ENCODE data around the gene FOXR1.
"Not testable (repeated sequence)": the region's sequence is repeated elsewhere in the genome, so short reads cannot be mapped to it uniquely, and the experiment has no call there.

Gene FOXR1

DNA sequence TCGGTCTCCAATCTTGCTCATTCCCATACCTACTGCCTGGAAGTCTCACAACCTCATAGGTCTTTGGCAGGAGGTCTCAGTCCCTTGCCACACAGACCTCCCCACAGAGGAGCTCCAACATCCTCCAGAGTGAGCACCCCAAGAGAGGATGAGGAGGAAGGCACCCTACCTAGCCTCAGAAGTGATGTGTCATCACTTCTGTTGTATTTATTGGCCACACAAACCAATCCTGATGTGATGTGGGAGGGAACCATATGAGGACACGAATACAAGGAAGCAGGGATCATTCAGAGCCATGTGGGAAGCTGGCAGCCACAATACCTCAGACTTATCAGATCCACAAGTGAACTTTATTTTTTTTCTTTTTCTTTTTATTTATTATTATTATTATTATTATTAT is 24.5 kb upstream of the FOXR1 start:
- no peak for DNase-seq (ENCODE audit: low read depth)

DNA sequence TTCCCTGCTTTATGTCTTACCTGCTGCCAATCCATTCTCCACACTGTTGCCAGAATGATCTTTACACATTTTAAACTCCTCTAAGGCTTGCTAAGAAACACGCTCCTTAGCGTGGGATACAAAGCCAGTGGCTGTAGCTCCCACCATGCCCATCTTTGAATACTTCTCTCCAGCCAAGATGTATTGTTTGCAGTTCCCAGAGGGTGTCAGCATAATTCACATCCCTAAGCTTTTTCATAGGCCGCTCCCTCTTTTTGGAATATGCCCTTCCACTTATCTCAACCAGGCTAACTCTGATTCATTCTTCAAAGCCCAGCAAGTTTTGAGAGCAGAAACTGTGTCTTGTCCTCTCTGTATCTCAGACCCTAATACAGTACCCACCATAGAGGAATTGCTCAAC is 23.6 kb upstream of the FOXR1 start:
- no peak for DNase-seq (ENCODE audit: low read depth)

DNA sequence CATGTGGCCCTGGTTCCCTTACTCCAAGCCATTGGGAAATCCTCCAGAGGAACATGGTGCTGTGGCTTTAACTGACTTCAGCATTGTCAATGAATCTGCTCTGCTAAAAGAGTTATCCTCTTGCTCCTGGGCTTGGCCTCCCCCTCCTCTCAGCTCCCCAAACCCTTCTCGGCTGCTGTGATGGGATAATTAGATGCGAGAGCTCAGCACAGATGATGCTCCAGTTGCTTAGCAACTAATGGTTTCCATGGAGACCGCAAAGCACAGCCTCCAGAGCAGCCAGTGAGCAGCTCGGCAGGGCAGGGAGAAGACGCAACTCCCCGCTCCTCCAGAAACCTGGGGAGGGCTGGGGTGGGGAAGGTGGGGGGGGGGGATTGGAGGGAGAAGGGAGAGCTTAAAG is 18.3 kb upstream of the FOXR1 start:
- no peak for DNase-seq (ENCODE audit: low read depth)

DNA sequence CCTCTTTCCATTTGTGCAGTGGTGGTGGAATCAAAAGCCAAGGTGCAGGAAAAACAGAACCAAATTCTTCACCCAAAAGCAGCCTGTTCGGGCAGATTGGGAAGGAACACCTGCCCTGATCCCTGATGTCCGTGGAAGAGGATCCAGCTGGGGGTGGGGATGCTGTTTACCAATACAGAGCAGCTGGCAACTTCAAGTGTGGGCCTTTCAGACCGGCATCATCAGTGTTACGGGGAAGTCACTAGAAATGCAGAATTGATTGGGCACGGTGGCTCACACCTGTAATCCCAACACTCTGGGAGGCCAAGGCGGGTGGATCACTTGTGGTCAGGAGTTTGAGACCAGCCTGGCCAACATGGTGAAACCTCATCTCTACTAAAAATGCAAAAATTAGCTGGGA is 17.6 kb upstream of the FOXR1 start:
- DNase-seq (ENCODE audit: low read depth), result not testable (repeated sequence)

DNA sequence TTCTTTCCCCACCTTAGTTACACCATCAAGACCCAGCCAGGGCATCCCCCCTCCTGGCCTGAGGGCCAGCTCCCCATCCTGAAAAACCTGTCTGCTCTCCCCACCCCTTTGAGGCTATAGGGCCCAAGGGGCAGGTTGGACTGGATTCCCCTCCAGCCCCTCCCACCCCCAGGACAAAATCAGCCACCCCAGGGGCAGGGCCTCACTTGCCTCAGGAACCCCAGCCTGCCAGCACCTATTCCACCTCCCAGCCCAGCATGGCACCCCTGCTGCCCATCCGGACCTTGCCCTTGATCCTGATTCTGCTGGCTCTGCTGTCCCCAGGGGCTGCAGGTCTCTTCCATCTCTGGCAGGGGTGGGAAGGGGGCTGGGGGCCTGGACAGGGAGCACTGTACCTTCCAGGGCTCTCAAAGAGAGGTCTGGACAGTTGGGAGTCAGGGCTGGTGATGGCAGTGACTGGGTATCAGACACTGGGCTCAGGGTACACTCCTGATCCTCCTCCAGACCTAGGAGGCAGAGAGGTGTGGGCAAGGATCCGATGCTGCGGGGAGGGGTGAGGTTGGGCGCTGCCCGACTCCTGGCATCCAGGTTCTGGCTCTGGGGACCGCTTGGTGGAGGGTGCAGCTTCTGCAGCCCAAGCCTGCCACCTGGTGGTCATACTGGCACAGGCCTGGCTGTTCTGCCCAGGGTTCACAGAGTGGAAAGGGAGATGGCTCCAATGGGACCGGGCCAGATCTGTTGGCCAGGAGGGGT is 15.3 kb upstream of the FOXR1 start, which contains the start of gene UPK2:
Gene UPK2, plus strand, starts transcription at position 205 of the 753 bp plus-strand sequence. Its CDS starts 53 bp downstream, at position 258.
- DNase-seq (ENCODE audit: low read depth), result peak; percentile 66

DNA sequence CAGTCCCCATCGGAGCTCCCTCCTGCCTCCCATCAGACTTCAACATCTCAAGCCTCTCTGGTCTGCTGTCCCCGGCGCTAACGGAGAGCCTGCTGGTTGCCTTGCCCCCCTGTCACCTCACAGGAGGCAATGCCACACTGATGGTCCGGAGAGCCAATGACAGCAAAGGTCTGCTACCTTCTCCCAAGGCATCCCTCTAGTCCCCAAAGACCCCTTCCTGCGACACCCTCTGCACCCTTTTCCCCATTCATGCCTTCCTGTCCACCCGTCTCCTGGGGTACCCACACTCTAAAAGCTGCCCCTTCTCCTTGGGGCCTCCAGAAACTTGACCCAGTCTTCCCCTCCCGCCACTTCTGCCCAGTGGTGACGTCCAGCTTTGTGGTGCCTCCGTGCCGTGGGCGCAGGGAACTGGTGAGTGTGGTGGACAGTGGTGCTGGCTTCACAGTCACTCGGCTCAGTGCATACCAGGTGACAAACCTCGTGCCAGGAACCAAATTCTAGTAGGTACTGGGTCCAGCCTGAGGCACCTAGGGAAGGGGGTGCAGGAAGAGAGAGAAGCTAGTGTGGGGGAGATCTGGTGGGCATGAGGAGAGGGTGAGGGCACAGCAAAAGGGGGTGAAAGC is 14.6 kb upstream of the FOXR1 start:
- DNase-seq (ENCODE audit: low read depth), result no peak

DNA sequence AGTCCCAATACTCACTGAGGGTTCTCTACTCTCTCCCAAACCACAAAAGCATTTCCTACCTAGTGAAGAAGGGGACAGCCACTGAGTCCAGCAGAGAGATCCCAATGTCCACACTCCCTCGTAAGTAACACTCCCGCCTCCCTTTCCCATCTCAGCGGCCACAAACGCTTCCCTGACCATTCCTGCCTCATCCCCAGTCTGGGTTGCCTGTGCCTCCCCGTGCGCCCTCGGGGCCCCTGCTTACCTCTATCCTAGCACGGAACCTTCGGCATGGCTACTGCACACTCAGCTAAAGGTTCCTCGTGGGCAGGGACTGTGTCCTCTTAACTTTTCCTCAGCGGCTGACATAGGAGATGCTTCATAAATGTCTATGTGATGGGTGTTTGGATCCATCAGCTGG is 14.0 kb upstream of the FOXR1 start:
- no peak for DNase-seq (ENCODE audit: low read depth)

DNA sequence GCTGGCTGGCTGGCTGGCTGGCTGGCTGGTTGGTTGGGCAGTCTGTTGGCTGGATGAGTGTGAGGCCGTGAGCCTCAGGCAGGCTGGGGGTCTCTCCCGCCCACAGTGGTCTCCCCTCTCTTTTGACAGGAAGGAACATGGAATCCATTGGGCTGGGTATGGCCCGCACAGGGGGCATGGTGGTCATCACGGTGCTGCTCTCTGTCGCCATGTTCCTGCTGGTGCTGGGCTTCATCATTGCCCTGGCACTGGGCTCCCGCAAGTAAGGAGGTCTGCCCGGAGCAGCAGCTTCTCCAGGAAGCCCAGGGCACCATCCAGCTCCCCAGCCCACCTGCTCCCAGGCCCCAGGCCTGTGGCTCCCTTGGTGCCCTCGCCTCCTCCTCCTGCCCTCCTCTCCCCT is 13.6 kb upstream of the FOXR1 start:
- no peak for DNase-seq (ENCODE audit: low read depth)

DNA sequence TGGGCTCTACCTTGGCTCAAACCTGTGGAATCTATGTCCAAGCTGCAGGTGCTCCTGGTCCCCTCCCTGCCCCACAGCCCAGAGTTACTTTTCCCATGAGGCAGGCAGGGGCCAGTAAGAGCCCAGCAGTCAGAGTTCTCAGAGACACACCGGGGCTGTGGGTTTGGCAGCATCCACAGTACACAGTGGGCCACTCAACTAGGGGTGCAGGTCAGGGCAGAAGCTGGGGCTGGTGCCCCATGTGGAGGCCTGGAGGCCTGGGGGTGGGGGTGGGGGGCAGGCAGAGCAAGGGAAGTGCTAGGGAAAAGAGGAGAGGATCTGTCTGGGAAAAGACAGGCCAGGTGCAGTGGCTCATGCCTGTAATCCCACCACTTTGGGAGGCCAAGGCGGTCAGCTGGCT is 13.0 kb upstream of the FOXR1 start:
- no peak for DNase-seq (ENCODE audit: low read depth)

DNA sequence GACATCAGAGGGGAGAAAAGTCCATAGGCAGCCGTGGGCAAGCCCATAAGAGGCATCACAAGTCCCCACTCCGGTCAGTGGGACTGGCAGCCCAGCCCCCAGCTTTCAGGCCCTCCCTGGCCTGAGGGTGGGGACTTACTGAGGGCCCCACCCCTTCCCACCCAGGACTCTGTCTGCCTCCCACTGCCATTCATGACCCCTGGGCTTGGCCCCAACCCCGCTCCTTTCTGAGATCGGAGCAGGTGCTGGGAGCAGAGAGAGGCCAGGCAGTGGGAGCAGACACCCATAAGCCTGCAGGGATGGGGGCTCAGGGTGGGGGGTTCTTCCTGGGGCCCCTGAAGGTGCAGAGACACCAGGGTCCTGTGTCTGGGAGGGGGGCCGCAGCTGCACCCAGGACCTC is 10.4 kb upstream of the FOXR1 start:
- DNase-seq (ENCODE audit: low read depth), result no peak

DNA sequence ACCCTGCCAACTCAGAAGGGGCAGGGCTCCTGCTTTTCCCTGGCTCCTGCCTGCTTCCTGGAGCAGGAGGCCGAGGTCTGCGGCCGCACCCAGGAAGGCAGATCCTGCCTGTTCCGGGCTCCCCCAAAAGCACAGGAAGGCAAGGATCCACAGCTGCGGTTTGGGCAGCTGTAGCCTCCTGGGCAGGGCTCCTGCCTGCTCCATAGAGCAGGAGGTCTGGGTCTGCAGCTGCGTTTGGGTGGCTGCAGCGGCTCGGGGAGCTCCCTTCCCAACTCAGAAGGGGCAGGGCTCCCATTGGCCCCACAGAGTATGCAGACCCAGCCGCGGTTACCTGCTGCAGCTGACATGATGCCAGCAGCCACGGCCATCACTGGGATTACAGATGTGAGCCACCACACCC is 10.0 kb upstream of the FOXR1 start:
- no peak for DNase-seq (ENCODE audit: low read depth)

DNA sequence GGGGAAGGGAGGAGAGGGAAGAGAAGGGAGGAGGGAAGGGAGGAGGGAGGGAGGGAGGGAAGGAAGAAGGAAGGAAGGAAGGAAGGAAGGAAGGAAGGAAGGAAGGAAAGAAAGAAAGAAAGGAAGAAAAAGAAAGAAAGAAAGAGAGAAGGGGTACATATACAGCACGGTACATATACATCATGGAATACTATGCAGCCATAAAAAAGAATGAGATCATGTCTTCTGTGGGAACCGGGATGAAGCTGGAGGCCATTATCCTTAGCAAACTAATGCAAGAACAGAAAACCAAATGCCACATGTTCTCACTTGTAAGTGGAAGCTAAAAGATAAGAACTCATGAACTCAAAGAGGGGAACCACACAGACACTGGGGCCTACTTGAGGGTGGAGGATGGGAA is 2.1 kb upstream of the FOXR1 start:
- not testable (repeated sequence) for DNase-seq (ENCODE audit: low read depth)

DNA sequence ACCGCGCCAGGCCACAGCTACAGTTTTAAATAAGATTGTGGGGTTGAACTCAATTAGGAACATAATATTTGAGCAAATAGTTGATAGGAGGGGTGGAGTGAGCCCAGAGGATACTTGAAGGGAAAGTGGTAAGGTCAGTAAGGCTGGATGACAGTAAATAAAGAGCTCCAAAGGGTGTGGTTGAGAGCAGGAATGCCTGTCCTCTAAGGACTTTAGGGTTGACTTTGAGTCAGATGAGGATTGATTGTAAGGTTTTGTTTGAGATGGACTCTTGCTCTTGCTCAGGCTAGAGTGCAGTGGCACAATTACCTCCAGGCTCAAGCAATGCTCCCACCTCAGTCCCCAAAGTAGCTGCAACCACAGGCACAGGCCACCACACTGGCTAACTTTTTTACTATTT is 2.4 kb downstream of the FOXR1 start:
- no peak for DNase-seq (ENCODE audit: low read depth)

DNA sequence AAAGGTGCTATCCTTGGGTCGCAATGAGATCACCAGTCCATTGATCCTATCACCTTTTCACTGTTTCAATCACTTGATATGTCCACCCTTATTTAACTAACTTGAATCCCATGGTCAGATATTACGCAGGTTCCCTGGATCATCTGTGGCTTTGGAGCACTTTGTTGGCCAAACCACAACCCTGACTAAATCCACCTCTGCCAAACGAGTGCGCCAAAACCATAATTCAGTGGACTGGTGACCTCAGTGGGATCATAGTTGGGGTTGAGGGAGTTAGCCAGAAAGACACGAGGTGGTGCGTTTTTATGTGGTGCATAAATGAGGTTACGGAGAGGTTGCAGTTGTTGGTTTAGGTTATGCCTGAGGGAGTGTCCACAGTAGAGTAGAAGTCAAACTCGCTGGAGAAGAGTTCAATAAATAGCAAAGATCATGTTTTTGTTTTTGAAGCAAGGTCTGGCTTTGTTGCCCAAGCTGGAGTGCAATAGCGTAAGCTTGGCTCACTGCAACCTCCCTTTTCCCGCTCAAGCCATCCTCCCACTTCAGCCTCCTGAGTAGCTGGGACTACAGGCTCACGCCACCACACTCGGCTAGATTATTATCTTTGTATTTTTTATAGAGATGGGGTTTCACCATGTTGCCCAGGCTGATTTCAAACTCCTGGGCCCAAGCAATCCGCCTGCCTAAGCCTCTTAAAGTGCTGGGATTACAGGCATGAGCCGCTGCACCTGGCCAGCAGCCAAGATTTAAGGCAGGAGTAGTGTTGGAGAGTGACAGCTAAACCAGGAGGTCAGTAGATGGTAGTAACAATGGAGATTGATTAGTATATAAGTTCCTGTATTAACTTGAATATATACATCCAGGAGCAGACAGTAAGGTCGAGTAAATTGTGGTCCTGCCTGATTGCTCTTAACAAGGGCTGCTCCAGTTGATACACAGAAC is 4.5 kb downstream of the FOXR1 start:
- no peak for DNase-seq (ENCODE audit: low read depth)

DNA sequence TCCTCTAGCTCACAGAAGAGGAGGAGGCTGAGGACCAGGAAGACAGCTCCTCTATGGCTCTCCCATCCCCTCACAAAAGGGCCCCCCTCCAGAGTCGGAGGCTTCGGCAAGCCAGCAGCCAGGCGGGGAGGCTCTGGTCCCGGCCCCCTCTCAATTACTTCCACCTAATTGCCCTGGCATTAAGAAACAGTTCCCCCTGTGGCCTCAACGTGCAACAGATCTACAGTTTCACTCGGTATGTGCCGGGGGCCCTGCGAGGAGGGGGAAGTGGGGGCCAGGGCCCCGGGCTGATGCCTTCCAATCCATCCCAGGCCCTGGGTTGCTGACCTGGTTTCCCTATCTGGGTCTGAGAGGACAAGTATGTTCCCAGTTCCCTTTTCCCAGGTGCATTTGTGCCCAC is 7.9 kb downstream of the FOXR1 start:
- no peak for DNase-seq (ENCODE audit: low read depth)

DNA sequence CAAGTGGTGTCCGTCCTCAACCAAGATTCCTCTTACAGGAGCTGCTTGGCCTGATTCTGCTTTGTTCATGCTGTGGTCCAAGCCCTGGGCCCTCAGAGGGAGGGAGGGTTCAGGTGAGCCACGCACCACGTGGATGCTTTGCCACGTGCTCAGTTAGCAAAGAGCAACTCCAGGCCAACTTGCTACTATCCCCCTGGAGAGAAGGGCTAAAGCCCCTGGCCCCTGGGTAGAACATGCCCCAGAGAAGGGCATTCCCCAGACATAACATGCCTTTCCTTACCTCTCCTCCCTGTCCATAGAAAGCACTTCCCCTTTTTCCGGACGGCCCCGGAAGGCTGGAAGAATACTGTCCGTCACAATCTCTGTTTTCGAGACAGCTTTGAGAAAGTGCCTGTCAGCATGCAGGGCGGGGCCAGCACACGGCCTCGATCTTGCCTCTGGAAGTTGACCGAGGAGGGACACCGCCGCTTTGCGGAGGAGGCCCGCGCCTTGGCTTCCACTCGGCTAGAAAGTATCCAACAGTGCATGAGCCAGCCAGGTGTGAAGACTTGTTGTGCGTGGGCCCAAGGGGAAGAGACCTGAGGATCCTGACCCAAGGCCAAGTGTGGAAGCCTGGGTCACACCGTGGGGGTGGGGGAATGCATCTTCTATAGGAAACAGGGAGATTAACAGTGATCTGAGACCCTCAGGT is 8.8 kb downstream of the FOXR1 start:
- DNase-seq (ENCODE audit: low read depth), result no peak

DNA sequence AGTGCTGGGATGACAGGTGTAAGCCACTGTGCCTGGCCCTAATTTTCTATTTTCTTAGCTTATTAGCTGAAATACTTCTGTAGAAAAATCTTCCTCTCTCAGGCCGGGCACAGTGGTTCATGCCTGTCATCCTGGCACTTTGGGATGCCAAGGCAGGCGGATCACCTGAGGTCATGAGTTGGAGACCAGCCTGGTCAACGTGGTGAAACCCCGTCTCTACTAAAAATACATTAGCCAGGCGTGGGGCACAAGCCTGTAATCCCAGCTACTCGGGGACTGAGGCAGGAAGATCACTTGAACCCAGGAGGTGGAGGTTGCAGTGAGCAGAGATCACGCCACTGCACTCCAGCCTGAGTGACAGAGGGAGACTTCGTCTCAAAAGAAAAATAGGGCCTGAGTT is 12.8 kb downstream of the FOXR1 start:
- DNase-seq (ENCODE audit: low read depth), result not testable (repeated sequence)

DNA sequence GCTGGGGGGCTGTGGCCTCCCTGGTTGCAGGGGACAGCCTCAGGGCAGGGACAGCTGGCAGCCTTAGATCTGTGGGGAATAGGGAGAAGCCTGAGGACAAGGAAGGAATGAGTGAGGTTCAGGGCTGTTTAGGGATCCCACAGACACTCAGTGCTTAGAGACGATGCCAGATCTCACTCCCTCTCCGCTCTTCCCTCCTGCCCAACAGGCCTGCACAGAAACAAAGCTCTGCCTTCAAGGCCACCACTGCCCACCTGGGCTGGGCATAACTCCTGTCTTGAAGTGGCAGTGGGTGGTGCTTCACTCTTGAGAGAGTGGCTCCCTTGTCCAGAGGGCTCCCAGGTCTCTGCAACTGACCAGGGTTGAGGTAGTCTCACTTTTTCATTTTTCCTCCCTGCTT is 13.3 kb downstream of the FOXR1 start:
- DNase-seq (ENCODE audit: low read depth), result no peak

DNA sequence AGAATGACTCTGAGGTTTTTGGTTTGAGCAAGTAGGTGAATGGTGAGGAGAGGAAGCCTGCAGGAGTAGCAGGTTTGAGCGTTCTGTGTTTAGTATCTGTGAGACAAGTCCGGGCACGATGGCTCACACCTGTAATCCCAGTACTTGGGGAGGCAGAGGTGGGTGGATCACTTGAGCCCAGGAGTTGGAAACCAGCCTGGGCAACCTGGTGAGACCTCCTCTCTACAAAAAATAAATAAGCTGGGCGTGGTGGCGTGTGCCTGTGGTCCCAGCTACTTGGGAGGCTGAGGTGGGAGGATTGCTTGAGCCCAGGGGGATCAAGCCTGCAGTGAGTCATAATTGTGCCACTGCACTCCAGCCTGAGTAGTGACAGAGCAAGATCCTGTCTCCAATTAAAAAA is 16.7 kb downstream of the FOXR1 start:
- DNase-seq (ENCODE audit: low read depth), result no peak

DNA sequence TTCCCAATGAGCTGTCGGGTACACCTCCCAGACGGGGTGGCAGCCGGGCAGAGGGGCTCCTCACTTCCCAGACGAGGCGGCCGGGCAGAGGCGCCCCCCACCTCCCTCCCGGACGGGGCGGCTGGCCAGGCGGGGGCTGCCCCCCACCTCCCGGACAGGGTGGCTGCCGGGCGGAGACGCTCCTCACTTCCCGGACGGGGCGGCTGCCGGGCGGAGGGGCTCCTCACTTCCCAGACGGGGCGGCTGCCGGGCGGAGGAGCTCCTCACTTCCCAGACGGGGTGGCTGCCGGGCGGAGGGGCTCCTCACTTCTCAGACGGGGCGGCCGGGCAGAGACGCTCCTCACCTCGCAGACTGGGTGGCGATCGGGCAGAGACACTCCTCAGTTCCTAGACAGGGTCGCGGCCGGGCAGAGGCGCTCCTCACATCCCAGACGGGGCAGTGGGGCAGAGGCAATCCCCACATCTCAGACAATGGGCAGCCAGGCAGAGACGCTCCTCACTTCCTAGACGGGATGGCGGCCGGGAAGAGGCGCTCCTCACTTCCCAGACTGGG is 20.0 kb downstream of the FOXR1 start:
- not testable (repeated sequence) for DNase-seq (ENCODE audit: low read depth)

DNA sequence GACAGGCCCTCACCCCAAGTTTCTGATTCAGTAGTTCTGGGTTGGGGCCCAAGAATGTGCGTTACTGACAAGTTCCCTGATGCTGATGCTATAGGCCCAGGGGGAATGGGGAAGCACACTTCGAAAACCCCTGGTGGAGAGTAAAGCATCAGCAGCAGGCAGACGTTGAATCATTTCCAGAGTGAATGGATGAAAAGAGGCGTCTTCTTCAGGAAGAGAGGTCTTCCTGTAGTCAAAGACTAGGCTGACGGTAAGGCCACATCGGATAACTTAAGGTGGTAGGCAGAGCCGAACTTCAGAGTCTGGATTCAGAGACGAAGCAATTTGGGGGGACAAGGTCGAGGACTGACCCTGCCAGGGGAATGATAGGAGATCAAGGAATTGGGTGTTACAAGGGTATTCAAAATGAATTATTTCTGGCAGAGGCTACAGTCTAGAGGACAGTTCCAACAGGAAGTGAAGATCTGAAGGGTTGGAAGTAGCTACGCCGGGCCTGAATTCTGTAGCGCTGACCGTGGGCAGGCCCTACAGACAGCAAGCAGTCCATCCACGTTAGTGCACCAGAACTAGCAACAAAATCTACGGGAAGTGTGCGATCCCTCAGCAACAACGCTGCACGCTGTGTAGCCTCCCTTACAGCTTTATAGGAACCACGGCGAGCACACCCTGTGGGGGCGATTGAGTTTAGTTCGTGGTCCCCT is 25.5 kb downstream of the FOXR1 start:
- DNase-seq (ENCODE audit: low read depth), result no peak
